Caki2 (cell line): ENCODE data around the gene IQCB1. TPM values are rescaled to one million over a fixed set of nuclear protein-coding genes. Genes with fewer than 3 reads are reported as not detected.
"Not testable (repeated sequence)": the region's sequence is repeated elsewhere in the genome, so short reads cannot be mapped to it uniquely, and the experiment has no call there.

ENCODE experiments used
- DNase-seq: peaks from one replicate; pipeline ENCODE4 v3.0.0-alpha.2; 2015; ENCODE audit warnings: low read depth
- in situ Hi-C: cut with HindIII; loops from 2 replicates; pipeline ENCODE4 v1.10.0; 2016; ENCODE audit warnings: low sequenced_read_pairs, low pct_unique_long_range_greater_than_20kb, mixed read lengths
- total RNA-seq: library from RNA; depleted of rRNA; stranded (reverse); fragments of >200 nt; shearing (Covaris generic); gene quantifications from 2 replicates; pipeline ENCODE4 v1.2.3, GENCODE V29; 2014; ENCODE audit warnings: low replicate concordance

IQCB1 gene
- total RNA-seq, 1 experiment from 2014 or later: 13.6 TPM

DNA sequence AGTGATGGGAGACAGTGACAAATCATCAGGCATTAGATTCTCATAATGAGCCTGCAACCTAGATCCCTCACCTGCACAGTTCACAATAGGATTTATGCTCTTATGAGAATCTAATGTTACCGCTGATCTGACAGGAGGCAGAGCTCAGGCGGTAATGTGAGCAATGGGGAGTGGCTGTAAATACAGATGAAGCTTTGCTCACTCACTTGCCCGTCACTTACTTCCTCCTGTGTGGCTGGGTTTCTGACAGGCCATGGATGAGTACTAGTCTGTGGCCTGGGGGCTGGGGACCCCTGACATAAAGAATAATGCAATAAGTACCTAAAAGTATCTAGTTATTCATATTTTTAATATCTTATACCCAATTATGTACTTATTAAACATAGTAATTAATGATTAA is 15.6 kb downstream of the IQCB1 start:
- in situ Hi-C loops: no loop called here
- DNase-seq: no peak

DNA sequence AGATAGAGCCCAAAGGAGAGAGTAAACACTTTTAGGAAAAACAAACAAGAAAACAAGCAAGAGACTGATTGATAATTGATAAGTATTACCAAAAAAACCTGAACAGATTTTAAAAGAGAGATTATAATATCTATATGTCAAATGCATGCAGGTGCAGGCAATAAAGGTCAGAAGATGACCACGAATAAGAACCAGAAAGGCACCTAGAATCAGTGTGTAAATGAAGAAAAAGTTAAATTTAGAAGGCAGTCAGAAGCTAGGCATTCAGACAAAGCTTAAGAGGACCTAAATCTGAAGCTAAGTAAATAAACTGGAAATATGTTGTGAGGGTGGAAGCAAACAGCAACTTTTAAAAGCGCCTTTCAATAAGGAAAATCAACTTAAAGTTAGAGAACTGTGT is 16.3 kb downstream of the IQCB1 start:
- in situ Hi-C loops: no loop called here
- DNase-seq: no peak

DNA sequence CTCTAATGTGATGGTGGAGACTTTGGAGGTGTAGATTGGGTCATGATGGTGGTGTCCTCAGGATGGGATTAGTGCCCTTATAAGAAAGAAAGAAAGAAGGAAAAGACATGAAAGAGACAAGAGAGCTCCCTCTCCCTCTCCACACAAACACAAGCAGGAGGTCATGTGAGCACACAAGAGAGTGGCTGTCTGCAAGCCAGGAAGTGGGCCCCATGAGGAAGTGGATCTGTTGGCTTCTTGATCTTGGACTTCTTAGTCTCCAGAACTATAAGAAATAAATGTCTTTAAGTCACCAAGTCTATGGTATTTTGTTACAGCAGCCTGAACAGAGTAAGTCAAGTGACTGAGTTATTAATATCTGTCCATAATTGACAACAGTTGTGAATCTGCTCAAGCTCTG is 17.1 kb downstream of the IQCB1 start:
- no peak for DNase-seq
- in situ Hi-C loops: no loop called here

DNA sequence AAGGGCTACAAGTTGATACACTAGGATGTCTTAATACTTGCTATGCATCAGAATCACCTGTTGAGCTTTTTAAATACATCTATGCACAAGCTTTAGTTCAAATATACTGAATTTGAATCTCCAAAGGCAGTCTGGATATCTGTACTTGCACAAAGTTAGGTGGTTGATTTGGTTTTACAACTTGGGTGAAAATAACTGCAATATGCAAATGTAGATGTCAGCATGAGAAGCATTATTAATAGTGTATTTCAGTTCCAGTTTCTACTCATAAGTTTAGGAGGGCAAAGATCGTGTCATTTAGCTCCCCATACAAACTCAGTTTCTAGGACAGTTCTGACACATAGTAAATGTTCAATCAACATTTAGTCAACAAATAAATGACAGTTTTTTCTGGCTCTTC is 25.6 kb downstream of the IQCB1 start:
- DNase-seq: no peak
- in situ Hi-C loops: no loop called here

DNA sequence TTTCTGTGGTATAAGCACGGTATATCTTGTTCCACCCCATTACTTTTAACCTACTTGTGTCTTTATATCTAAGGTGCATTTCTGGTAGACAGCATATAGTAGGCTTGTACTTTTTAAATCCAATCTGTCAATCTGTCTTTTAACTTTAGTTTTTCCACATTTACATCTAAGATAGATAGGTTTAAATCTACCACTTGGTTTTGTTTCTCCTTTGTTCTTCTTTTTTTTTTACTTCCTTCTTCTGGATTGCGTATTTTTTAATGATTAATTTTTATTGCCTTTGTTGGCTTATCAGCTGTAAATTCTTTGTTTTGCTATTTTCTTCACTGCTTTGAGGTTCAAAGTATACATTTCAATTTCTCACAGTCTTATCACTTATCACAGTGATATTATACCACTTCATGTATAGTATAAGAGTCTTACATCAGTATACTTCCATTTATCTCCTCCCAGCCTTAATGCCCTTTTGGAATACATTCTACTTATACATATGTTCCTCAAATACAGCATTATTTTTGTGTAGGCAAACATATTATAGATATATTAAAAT is 31.0 kb downstream of the IQCB1 start:
- in situ Hi-C loops: no loop called here
- DNase-seq: no peak

DNA sequence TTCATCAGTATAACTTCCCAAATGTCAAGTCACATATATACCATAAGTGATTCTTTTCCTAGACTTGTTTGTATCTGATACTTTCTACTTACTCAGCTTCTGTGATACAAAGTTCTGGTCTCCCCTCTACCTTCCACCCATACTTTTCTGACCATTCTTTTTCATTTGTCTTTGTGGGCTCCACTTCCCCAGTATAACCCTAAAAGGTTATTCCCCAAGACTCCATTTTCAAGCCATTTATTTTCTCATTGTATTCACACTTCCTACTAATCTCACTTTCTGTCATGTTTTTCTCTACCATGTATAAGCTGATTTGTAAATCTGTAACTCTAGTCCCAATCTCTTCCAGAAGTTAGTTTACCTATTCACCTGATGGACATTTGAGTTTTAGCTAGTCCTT is 34.0 kb downstream of the IQCB1 start:
- in situ Hi-C loops: no loop called here
- no peak for DNase-seq

DNA sequence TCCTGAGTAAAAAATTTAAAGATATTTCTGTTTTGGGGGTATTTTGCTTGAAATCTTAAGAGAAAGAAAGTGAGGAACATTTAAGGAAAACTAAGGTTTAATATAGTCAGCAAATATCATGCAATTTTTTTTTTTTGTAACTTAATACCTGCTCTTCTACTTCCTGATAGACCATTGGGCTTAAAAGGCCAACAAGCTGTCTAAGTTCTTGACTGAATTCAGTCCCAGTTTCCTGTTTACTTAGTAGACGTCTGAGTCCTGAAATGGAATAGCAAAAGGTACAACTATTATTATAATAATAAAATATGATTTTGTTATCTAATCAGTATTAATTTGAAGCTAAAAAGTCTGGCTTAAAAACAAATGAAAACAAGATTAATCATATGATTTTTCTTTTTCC is 37.9 kb downstream of the IQCB1 start:
- no peak for DNase-seq
- in situ Hi-C loops: no loop called here

DNA sequence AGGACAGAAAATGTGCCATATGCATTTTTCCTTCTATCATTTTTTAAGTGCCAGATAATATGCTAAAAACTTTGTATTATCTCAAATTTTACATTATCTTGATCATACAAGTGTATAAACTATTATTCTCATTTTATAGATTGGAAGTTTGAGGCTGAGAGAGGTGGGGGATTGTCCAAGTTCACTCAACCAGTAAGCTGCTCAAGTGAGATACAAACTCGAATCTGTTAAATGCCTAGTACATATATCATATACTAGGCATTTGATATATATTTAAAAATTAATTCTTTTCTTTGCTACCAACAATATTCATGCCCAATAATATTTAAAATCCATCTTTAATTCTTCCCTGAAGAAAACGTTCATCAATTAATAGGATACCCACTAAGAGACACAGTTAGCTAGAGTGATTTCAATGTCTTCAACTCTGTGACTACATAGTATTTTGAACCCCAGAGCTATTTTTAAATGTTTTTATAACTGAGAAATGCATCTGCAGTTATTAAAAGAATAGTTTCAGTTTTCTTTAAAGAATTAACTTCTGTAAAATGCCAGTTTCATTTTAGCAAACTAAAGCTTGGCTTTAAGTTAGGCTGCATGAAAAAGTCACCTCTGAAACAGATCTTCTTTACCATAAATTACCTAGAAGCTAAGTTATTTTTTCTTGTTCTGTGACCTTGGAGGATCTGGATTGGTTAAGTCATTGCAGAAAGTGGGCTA is 40.4 kb downstream of the IQCB1 start:
- in situ Hi-C loops: no loop called here
- DNase-seq: no peak

DNA sequence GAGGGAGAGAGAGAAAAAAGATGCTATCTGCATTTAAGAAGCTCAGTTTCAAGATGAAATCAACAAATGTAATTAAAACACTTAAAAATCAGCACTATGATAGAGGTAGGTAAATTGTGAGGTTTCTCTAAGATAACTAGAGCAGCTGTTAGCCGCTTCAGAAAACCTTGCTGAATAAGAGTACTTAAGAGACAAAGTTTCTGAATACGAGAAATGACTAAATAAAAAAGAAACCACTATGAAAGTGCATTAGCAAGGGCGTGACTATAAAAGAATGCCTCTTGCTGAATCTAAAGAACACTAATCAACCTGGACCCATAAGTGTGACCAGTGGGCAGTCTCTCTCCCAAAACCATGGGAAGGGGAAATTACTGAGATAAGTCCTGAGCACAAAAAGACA is 41.8 kb downstream of the IQCB1 start:
- no peak for DNase-seq

DNA sequence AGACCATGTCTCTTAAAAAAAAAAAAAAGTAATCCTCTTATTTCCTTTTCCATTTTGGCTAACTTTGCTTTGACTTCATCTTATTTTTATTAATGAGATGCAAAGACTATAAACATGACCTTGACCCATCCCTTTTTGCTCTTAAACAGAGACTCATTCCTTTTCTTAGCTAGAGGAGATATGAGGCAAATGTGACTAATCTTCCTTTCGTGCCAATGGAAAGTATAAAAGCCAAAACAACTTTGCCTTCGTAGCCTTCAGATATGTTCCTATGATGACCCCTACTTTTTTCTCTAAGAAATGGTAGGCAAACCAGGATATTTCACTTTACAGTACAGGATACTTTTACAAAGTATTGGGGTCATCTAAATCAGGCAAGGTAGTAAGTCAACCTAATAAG is 48.4 kb downstream of the IQCB1 start:
- no peak for DNase-seq
- in situ Hi-C loops: no loop called here

More for the DNA sequence above, 41.8 kb downstream of the IQCB1 start:
- in situ Hi-C loops: no loop called here

DNA sequence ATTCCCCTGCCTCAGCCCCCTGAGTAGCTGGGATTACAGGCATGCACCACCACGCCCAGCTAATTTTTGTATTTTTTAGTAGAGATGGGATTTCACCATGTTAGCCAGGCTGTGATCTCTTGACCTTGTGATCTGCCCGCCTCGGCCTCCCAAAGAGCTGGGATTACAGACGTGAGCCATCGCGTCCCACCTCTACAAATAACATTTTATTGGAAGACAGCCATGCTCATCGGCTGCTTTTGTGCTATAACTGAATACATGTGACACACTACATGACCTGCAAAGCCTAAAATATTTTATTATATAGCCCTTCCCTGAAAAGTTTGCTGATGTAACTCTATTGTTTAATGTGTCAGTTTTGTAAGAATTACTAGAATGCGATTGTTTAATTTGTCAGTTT is 52.1 kb downstream of the IQCB1 start:
- DNase-seq, in situ Hi-C loops: not testable (repeated sequence)

DNA sequence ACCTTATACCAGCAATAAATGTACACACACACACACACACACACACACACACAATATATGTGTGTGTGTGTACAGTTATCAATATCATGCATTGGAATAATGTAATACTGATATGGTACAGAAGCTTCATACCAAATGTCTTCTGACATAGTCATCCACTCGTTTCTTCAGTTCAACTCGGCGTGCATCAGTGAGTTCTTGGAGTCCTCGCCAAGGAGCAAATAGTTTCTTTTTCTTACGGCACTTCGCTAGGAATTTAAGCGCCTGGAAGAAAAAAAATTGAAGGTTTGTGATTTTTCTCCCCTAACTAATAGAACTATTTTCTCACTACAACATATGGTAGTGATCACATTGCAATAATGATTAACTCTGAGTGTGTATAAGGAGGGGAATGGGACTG is 53.2 kb downstream of the IQCB1 start:
- in situ Hi-C loops: no loop called here
- DNase-seq: no peak

DNA sequence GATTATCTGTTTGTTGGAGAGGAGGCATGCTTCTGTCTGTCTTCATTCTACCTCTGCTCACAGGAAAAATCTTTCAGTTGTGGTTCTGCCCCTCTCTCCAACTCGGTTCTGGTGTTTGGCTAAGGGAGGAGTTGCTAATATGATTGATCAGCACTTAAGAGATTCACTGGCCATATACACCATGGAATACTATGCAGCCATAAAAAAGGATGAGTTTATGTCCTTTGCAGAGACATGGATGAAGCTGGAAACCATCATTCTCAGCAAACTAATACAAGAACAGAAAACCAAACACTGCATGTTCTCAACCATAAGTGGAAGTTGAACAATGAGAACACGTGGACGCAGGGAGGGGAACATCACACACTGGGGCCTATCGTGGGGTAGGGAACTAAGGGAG is 59.8 kb downstream of the IQCB1 start:
- in situ Hi-C loops, DNase-seq: not testable (repeated sequence)

DNA sequence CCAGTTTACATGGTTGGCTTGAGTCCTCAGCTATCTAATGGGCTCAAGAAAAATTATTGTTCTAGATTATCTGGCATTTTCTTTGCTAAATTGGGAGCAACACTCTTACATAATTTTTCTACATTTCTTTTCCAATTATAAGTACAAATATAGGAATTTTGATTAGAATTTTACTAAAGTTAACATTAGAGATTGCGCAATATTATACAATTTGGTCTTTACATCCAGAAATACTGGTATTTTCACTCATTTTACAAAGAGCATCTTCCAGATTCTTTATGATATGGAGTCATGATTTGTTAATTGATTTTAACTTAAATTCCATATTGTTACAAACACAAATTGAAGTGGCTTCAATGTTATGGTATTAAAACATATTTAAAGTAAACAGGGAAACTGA is 65.6 kb downstream of the IQCB1 start:
- in situ Hi-C loops: no loop called here
- DNase-seq: no peak

DNA sequence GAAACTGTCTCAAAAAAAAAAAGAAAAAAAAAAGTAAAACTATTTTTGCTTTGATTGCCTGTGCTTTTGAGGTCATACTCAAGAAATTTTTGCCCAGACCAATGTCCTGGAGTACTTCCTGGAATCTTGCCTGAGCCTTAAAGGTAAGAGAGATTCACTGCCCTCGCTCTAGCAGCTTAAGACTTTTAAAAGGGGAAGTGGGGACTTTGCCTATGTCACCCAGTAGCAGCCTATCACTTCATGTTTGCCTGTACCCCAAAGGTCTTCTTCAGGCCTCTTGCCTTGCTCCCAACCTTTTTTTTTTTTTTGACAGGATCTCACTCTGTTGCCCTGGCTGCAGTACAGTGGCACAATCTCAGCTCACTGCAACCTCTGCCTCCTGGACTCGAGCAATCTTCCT is 66.4 kb downstream of the IQCB1 start:
- in situ Hi-C loops: no loop called here
- DNase-seq: no peak

DNA sequence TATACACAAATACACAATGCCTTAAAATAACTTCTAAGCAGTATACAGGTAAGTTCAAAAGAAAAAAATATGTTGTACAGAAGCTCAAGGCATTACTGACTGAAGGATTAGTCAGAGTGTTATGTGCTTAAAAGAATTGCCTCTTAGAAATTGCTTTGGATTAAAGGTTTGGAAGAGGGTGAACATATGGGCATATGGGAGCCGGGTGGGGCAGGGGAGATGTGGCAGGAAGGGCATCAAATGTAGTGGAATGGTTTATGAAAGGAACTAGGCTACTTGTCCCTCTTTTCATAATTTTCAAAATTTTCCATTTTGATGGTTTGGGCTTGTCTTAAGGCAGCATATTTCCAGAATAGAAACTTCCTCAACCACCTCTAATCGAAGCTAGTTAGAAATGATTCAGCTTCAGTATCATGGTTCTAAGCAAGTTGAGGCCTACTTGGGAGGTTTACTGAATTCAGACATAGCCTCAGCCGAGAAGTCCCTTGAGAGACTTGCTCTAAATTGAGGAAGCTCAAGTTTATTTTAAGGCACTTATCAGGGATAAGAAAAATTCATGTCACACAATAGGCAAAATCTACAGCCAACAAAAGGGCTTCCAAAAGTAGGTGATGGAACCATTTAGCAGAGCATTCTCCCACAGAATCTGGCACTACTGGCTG is 75.2 kb downstream of the IQCB1 start:
- no peak for DNase-seq
- in situ Hi-C loops: no loop called here

DNA sequence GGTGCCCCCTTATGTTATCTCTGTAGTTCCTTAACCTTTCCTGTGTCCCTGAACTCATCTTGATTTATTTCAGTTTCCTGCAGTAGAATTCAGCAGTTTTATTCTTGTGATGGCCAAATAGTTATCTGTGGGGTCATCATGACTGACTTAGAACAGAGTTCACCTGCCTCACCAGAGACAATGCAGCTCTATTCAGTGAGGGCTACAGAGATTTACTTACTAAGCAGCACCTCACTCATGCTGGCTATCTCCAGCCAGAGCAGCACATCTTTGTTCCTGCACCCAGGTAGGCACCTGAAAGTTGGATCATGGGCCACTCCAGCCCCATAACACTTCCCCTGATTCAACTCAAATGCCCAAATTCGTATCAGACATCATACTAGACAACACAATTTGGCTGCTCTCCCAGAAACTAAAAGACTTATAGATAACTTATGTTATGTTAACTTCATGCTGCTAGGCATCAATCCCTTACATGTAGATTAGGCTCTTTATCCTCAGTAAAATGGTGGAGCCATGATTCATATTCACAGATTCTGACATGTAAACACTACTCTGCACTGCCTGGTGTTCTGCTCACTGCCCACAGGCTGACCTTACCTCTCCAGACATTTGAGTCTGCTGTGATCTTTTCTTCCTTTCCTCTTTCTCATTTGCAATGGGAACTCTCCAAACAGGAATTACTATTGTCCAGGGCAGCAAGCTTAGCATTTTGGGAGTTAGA is 76.0 kb downstream of the IQCB1 start:
- in situ Hi-C loops: no loop called here
- DNase-seq: no peak

DNA sequence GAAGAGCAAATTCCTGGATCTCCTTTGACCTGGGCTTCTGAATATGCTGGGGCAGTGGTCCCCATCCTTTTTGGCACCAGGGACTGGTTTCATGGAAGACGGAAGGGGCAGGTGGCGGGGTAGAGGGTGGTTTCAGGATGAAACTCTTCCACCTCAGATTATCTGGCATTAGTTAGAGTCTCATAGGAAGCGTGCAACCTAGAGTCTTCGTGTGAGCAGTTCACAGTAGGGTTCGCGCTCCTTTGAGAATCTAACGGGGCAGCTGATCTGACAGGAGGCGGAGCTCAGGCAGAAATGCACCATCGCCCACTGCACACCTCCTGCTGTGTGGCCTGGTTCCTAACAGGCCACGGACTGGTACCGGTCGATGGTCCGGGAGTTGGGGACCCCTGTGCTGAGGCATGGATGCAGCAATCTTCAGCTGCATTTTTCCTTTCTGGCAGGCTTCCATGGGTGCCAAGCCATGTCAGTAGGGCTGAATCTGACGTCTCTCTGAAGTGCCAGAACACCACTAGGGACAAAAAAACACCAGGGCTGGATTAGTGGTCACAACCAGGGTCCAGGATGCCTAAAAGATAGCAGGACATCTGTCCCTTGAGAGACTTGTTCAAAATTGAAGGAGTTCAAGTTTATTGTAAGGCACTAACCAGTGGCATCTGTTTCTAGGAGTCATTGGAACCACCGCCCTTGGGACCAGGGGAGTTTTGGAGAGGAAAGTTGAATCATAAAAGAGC is 76.9 kb downstream of the IQCB1 start:
- in situ Hi-C loops: no loop called here
- no peak for DNase-seq
